Chondrocyte (in vitro differentiated cells): ENCODE measurements around the gene TLCD2. TPM values are rescaled to one million over a fixed set of nuclear protein-coding genes. Genes with fewer than 3 reads are reported as not detected.
"Not testable (repeated sequence)": the region's sequence is repeated elsewhere in the genome, so short reads cannot be mapped to it uniquely, and the experiment has no call there.

Experiments used
- DNase-seq: peaks from one replicate; pipeline ENCODE4 v3.0.0; 2021; ENCODE audit warnings: mixed read lengths, low spot score
- H3K27ac Mint-ChIP-seq: one replicate; pipeline ENCODE4 v1.8.0; 2021; ENCODE audit warnings: mild to moderate bottlenecking, moderate library complexity, mixed read lengths; ENCODE audit not compliant: unreplicated experiment
- H3K27me3 Mint-ChIP-seq: 2 replicates; pipeline ENCODE4 v1.8.0; 2021; ENCODE audit warnings: low read depth, mixed read lengths
- H3K36me3 Mint-ChIP-seq: 2 replicates; pipeline ENCODE4 v1.8.0; 2021; ENCODE audit warnings: low read depth, mixed read lengths
- H3K4me1 Mint-ChIP-seq: 2 replicates; pipeline ENCODE4 v1.8.0; 2021; ENCODE audit warnings: low read depth, mild to moderate bottlenecking, mixed read lengths
- H3K4me3 Mint-ChIP-seq: one replicate; pipeline ENCODE4 v1.8.0; 2021; ENCODE audit warnings: mild to moderate bottlenecking, moderate library complexity, mixed read lengths; ENCODE audit not compliant: unreplicated experiment
- H3K9me3 Mint-ChIP-seq: 2 replicates; pipeline ENCODE4 v1.8.0; 2021; ENCODE audit warnings: low read depth, mixed read lengths
- CTCF ChIP-seq: fragments of 200-600 bp; sonication (generic); IDR thresholded peaks from 2 replicates; pipeline ENCODE4 v1.5.0; 2021; ENCODE audit warnings: antibody characterized with exemption, mild to moderate bottlenecking, moderate library complexity
- total RNA-seq: library from RNA; stranded (reverse); gene quantifications from 3 replicates; pipeline ENCODE4 v1.2.1, GENCODE V29; 2021

TLCD2 gene
- total RNA-seq, 1 donor from 2014 or later = 9.5 TPM

DNA sequence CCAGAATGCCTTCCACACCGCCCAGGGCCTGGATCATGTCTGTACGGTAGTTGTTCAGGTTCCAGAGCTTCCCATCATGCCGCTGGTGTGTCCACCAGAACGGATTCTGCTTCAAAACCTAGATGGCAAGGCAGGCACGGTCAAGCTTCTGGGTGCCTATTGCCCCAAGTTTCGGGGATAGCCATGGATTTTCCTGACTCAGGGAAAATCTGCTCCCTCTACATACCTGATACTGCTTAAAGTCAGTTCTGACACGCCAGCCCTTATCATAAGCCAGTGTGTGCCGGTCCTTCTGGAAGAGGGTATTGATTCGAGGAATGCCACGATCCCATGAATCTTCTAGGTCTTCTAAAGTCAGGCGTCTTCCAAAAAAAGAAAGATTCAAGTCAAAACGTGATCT lies 49.1 kb downstream of the TLCD2 start:
- Mint-ChIP-seq H3K4me1 (no peaks in the 10 kb centered on the region), H3K27me3 (no peaks in the 10 kb centered on the region), H3K4me3 (no peak overlapping the region), H3K27ac (no peak overlapping the region), H3K36me3 (peaks cover 43% of the 10 kb centered on the region), H3K9me3 (no peaks in the 10 kb centered on the region)
- no peak for DNase-seq
- no peak for TF ChIP-seq CTCF

GRCh38 chr17:1658100-1658499 lies 52.1 kb downstream of the TLCD2 start:
- no peak for DNase-seq
- no peaks in the 10 kb centered on the region for H3K4me1 Mint-ChIP-seq
- H3K9me3 Mint-ChIP-seq = no peaks in the 10 kb centered on the region
- peaks cover 62% of the 10 kb centered on the region for H3K36me3 Mint-ChIP-seq
- no peak for TF ChIP-seq CTCF
- no peak overlapping the region for H3K4me3 Mint-ChIP-seq
- H3K27me3 Mint-ChIP-seq = no peaks in the 10 kb centered on the region
- no peak overlapping the region for H3K27ac Mint-ChIP-seq

DNA sequence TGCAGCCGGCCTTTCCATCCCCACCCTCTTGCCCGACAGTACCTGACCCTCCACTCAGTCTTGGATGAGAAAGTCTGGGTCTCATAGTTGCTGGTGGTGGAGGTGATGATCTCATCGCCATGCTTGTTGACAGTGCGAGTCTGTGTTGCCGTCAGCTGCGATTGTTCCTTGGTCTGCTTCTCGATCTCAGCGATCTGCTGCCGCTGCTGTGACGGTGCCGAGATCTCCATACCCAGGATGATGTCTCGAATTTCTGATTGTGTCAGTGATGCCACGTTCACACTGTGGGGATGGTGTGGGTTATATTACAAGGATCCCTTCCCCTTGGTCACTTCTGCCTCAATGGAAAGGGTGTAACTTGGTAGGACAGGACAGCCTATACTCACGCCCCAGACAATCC lies 56.4 kb downstream of the TLCD2 start:
- no peak overlapping the region for H3K27ac Mint-ChIP-seq
- H3K9me3 Mint-ChIP-seq = no peaks in the 10 kb centered on the region
- H3K27me3 Mint-ChIP-seq = no peaks in the 10 kb centered on the region
- peaks cover 5% of the 10 kb centered on the region for H3K4me1 Mint-ChIP-seq
- peaks cover 52% of the 10 kb centered on the region for H3K36me3 Mint-ChIP-seq
- TF ChIP-seq CTCF = no peak
- no peak overlapping the region for H3K4me3 Mint-ChIP-seq
- no peak for DNase-seq

DNA sequence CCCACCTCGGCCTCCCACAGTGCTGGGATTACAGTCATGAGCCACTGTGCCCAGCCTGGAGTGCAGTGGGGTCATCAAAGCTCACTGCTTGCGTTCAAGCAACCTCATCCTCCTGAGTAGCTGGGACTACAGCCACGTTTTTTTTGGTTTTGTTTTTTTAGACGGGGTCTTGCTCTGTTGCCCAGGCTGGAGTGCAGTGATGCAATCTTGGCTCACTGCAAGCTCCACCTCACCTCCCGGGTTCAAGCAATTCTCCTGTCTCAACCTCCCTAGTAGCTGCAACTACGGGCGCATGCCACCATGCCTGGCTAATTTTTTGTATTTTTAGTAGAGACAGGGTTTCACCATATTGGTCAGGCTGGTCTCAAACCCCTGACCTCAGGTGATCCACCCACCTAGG lies 57.4 kb downstream of the TLCD2 start:
- peaks cover 43% of the 10 kb centered on the region for H3K36me3 Mint-ChIP-seq
- not testable (repeated sequence) for H3K4me1 Mint-ChIP-seq, H3K27me3 Mint-ChIP-seq, H3K4me3 Mint-ChIP-seq, DNase-seq, H3K9me3 Mint-ChIP-seq, H3K27ac Mint-ChIP-seq

Other genes starting within 250 kb of the TLCD2 start
- 216 to 329 TPM (median 329 TPM) in 3 replicates for gene MYO1C, start 217.7 kb downstream of the TLCD2 start, total RNA-seq
- 30.2 to 35.3 TPM (median 34.3 TPM) in 3 replicates for gene INPP5K, start 193.8 kb downstream of the TLCD2 start, total RNA-seq
- 60.7 to 69.1 TPM (median 68.2 TPM) in 3 replicates for gene PITPNA, start 147.6 kb downstream of the TLCD2 start, total RNA-seq
- gene SLC43A2, start 81.5 kb downstream of the TLCD2 start, total RNA-seq = 3.0 to 3.7 TPM (median 3.3 TPM) in 3 replicates
- gene SCARF1, start 64.6 kb downstream of the TLCD2 start, total RNA-seq = 0.42 to 0.64 TPM (median 0.51 TPM) in 3 replicates
- gene RILP, start 60.5 kb downstream of the TLCD2 start, total RNA-seq = 1.8 to 2.0 TPM (median 1.8 TPM) in 3 replicates
- 164 to 235 TPM (median 164 TPM) in 3 replicates for gene PRPF8, start 25.5 kb downstream of the TLCD2 start, total RNA-seq
- 14.8 to 18.6 TPM (median 16.2 TPM) in 3 replicates for gene WDR81, start 14.3 kb upstream of the TLCD2 start, total RNA-seq
- 0.15 to 0.24 TPM (median 0.15 TPM) in 3 replicates for gene SERPINF2, start 32.5 kb upstream of the TLCD2 start, total RNA-seq
- 14.6 to 69.2 TPM (median 15.2 TPM) in 3 replicates for gene SERPINF1, start 51.7 kb upstream of the TLCD2 start, total RNA-seq
- gene SMYD4, start 119.5 kb upstream of the TLCD2 start, total RNA-seq = 8.4 to 12.4 TPM (median 10.7 TPM) in 3 replicates
- gene RPA1, start 119.6 kb upstream of the TLCD2 start, total RNA-seq = 56.6 to 92.6 TPM (median 57.6 TPM) in 3 replicates